GM19452 (cell line): ENCODE data around the gene KDM4B.
"Not testable (repeated sequence)": the region's sequence is repeated elsewhere in the genome, so short reads cannot be mapped to it uniquely, and the experiment has no call there.

ENCODE experiments used
- ATAC-seq: cut with Tn5 transposase; IDR thresholded peaks from one replicate; pipeline ENCODE4 v1.9.1; 2021; ENCODE audit not compliant: unreplicated experiment

KDM4B gene

DNA sequence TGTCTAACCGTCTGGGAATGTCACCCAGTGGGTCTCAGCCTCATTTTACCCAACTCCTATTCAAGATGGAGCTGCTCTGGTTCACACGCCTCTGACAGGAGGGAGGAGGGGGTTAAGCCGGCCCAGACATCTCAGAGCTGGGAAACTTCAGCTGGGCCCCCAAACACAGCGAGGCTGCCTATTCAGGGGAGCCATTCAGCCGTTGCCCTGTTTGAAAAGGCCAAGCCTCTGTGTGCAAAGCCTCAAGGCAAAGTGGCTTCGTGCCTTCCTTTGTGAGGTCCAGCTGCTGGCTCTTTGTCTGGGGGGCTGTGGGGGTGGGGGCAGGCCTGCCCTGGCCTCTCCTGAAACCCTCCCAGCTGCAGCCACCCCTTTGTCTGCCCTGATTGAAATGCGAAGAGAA is 224.3 kb downstream of the KDM4B start:
- ATAC-seq = no peak

DNA sequence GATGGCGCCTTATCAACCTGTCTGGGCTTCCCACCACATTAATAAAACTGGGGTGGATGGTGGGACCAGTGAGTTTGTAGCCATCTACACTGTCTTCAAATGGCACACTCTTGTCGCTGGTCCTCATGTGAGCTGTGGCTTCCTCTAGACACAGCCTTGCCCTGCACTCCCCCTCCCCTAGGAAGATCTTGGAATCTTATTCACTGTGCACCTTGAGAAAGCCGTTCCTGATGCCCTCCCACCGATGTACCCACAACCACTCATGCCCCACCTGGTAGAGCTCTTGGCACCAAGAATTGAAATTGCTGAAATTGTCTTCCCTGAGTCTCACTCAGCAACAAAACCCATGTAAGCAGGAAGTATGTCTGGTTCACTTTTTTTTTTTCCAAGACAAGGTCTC is 225.7 kb downstream of the KDM4B start:
- no peak for ATAC-seq

- ATAC-seq = not testable (repeated sequence)
These were observed 226.7 kb downstream of the KDM4B start for GRCh38 chr19:5195587-5195986.

- no peak for ATAC-seq
These were observed 227.9 kb downstream of the KDM4B start for GRCh38 chr19:5196832-5197231.

GRCh38 chr19:5200844-5201243 is 231.9 kb downstream of the KDM4B start:
- ATAC-seq = no peak

GRCh38 chr19:5202553-5202952 is 233.6 kb downstream of the KDM4B start:
- no peak for ATAC-seq
